ENCODE data around the gene CENPC. TPM values are rescaled to one million over a fixed set of nuclear protein-coding genes. Genes with fewer than 3 reads are reported as not detected.

Gene CENPC
- polyA plus RNA-seq, 1 donor (not counting 4 experiments of a cell fraction or from before 2014, with no cell fraction given): 7.9 TPM

DNA sequence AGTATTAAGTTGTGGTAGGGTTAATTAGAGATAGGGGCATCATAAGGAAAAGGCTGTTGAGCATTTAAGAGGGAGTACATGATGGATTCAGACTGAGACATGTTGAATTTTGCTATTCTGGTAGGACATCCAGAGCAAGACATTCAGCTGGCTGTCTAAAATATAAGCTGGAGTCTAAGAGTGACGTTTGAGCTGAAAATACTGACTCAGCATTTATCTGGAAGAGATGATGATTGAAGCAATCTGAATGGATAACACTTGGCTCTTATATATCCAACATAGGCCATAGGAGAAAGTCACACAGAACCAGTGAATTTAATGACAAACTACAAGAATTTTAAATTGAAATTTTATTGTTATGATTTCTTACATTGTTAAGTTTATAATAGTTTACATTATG is 114.3 kb downstream of the CENPC start:
- Histone ChIP-seq H3K4me2 (ENCODE audit: control insufficient read depth, extremely low read depth, insufficient read depth, low read depth, low read length) (no peak overlapping the region), H3K27me3 (ENCODE audit: control insufficient read depth, extremely low read depth, insufficient read depth, low read length) (no peaks in the 10 kb centered on the region), H3K4me1 (ENCODE audit: control insufficient read depth, extremely low read depth, insufficient read depth, low read length) (no peaks in the 10 kb centered on the region), H3K27ac (ENCODE audit: control insufficient read depth, insufficient read depth, low read length) (no peak overlapping the region), H3K9me1 (ENCODE audit: control insufficient read depth, extremely low read depth, insufficient read depth, low read length) (no peaks in the 10 kb centered on the region), H3K4me3 (ENCODE audit: control insufficient read depth in 2 of 3, extremely low read depth in 1 of 3, insufficient read depth in 2 of 3, low read depth in 1 of 3, low read length in 3 of 3) (no peak overlapping the region), H4K20me1 (ENCODE audit: control insufficient read depth, extremely low read depth, insufficient read depth, low read length) (no peaks in the 10 kb centered on the region), H2AFZ (ENCODE audit: control insufficient read depth, low read length) (no peak overlapping the region), H3K79me2 (ENCODE audit: control insufficient read depth, insufficient read depth, low read length) (no peaks in the 10 kb centered on the region), H3K36me3 (ENCODE audit: control insufficient read depth in 2 of 2, extremely low read depth in 1 of 2, insufficient read depth in 2 of 2, low read length in 2 of 2) (no peaks in the 10 kb centered on the region), H3K9me3 (ENCODE audit: control insufficient read depth, low read depth, low read length) (no peaks in the 10 kb centered on the region), H3K9ac (ENCODE audit: control insufficient read depth, extremely low read depth, insufficient read depth, low read length) (no peak overlapping the region)
- dilution Hi-C loops (cut with MboI; ENCODE audit: extremely low pct_ligation_motif_present, low sequenced_read_pairs): no loop called here
- no peak for DNase-seq (ENCODE audit: low read depth, low spot score)
- FAIRE-seq: no peak
- no peak for TF ChIP-seq EZH2 (IDR thresholded peaks at IDR 0.05; ENCODE audit: low read length)
- TF ChIP-seq, protein P1, sequence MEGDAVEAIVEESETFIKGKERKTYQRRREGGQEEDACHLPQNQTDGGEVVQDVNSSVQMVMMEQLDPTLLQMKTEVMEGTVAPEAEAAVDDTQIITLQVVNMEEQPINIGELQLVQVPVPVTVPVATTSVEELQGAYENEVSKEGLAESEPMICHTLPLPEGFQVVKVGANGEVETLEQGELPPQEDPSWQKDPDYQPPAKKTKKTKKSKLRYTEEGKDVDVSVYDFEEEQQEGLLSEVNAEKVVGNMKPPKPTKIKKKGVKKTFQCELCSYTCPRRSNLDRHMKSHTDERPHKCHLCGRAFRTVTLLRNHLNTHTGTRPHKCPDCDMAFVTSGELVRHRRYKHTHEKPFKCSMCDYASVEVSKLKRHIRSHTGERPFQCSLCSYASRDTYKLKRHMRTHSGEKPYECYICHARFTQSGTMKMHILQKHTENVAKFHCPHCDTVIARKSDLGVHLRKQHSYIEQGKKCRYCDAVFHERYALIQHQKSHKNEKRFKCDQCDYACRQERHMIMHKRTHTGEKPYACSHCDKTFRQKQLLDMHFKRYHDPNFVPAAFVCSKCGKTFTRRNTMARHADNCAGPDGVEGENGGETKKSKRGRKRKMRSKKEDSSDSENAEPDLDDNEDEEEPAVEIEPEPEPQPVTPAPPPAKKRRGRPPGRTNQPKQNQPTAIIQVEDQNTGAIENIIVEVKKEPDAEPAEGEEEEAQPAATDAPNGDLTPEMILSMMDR (optimal IDR thresholded peaks at IDR 0.05 in 1 of 3, IDR thresholded peaks at IDR 0.05 in 1 of 3, conservative IDR thresholded peaks at IDR 0.05 in 1 of 3; ENCODE audit: extremely low read depth in 1 of 3, insufficient read depth in 2 of 3, low read length in 3 of 3): no peak

DNA sequence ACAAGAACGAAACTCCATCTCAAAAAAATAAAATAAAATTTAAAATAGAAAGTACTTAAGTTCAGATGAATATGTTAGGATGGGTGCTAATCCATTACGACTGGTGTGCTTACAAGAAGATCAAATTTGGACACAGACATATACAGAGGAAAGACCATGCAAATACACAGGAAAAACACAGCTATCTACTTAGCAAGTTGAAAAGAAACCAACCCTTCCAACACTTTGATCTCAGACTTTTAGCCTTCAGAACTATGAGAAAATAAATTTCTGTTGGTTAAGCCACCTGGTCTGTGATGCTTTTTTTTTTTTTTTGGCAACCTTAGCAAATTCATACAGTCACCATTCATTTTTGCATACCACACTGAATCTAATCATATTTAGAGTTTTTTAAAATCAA is 116.5 kb downstream of the CENPC start:
- H3K4me3 ChIP-seq (ENCODE audit: control insufficient read depth in 2 of 3, extremely low read depth in 1 of 3, insufficient read depth in 2 of 3, low read depth in 1 of 3, low read length in 3 of 3): no peak overlapping the region
- no peaks in the 10 kb centered on the region for H3K9me1 ChIP-seq (ENCODE audit: control insufficient read depth, extremely low read depth, insufficient read depth, low read length)
- no peaks in the 10 kb centered on the region for H3K27me3 ChIP-seq (ENCODE audit: control insufficient read depth, extremely low read depth, insufficient read depth, low read length)
- no peak overlapping the region for H2AFZ ChIP-seq (ENCODE audit: control insufficient read depth, low read length)
- TF ChIP-seq, protein P1 (optimal IDR thresholded peaks at IDR 0.05 in 1 of 3, IDR thresholded peaks at IDR 0.05 in 1 of 3, conservative IDR thresholded peaks at IDR 0.05 in 1 of 3; ENCODE audit: extremely low read depth in 1 of 3, insufficient read depth in 2 of 3, low read length in 3 of 3): no peak
- TF ChIP-seq EZH2 (IDR thresholded peaks at IDR 0.05; ENCODE audit: low read length): no peak
- H3K4me1 ChIP-seq (ENCODE audit: control insufficient read depth, extremely low read depth, insufficient read depth, low read length): no peaks in the 10 kb centered on the region
- no peaks in the 10 kb centered on the region for H3K36me3 ChIP-seq (ENCODE audit: control insufficient read depth in 2 of 2, extremely low read depth in 1 of 2, insufficient read depth in 2 of 2, low read length in 2 of 2)
- no peaks in the 10 kb centered on the region for H4K20me1 ChIP-seq (ENCODE audit: control insufficient read depth, extremely low read depth, insufficient read depth, low read length)
- dilution Hi-C loops (cut with MboI; ENCODE audit: extremely low pct_ligation_motif_present, low sequenced_read_pairs): no loop called here
- DNase-seq (ENCODE audit: low read depth, low spot score): no peak
- FAIRE-seq: no peak
- no peaks in the 10 kb centered on the region for H3K9me3 ChIP-seq (ENCODE audit: control insufficient read depth, low read depth, low read length)
- H3K4me2 ChIP-seq (ENCODE audit: control insufficient read depth, extremely low read depth, insufficient read depth, low read depth, low read length): no peak overlapping the region
- no peak overlapping the region for H3K27ac ChIP-seq (ENCODE audit: control insufficient read depth, insufficient read depth, low read length)
- H3K79me2 ChIP-seq (ENCODE audit: control insufficient read depth, insufficient read depth, low read length): no peaks in the 10 kb centered on the region
- H3K9ac ChIP-seq (ENCODE audit: control insufficient read depth, extremely low read depth, insufficient read depth, low read length): no peak overlapping the region

Small RNA genes within 50 kb of the gene (small RNA-seq; reads per million reads assigned to genes)
- gene RNA5SP527 (ENCODE audit: insufficient read length in 3 of 3, low read depth in 3 of 3, low replicate concordance in 1 of 3) (0 reads per million in 3 experiments), gene RNU1-63P (ENCODE audit: insufficient read length in 3 of 3, low read depth in 3 of 3, low replicate concordance in 1 of 3) (0 to 0.25 (median 0) reads per million in 3 experiments)

Other genes with a start within 250 kb of the CENPC start
- gene STAP1, start 13.2 kb upstream of the CENPC start, polyA plus RNA-seq: not detected in 3 replicates
- gene UBA6, start 155.7 kb upstream of the CENPC start, polyA plus RNA-seq: 142 to 250 TPM (median 221 TPM) in 3 replicates
- gene GNRHR, start 208.9 kb upstream of the CENPC start, polyA plus RNA-seq: 0.17 to 0.45 TPM (median 0.24 TPM) in 3 replicates